Activated CD4-positive, CD25-positive, alpha-beta regulatory T cell treated with anti-CD3 and anti-CD28 coated beads, Interleukin-2, amount 50 U/mL, for 16 hours (primary cell): ENCODE data around the gene GALNT10.
"Not testable (repeated sequence)": the region's sequence is repeated elsewhere in the genome, so short reads cannot be mapped to it uniquely, and the experiment has no call there.

Experiments used
- DNase-seq: peaks from one replicate; pipeline ENCODE4 v3.0.0-alpha.2; 2020; ENCODE audit warnings: low read depth, low spot score

Gene GALNT10

DNA sequence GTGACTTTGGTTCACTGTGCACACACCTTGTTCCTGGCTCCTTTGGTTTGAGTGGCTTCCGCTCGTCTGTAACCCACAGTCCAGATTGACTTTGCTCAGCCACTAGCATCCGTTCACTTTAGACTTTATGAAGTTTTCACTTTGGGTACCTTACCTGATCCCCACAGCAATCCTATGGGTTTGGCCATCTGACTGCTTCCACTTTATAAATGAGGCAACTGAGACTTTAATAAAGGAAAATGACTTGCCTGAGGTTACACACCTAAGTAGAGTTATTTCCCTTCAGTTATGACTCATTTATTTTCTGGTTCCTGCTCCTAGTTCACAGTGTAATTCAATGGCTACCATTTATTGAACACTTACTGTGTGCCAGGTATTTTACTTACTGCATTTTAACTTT, 161.0 kb downstream of the GALNT10 start:
- DNase-seq, result no peak

GRCh38 chr5:154352960-154353548, 162.5 kb downstream of the GALNT10 start:
- DNase-seq, result no peak

DNA sequence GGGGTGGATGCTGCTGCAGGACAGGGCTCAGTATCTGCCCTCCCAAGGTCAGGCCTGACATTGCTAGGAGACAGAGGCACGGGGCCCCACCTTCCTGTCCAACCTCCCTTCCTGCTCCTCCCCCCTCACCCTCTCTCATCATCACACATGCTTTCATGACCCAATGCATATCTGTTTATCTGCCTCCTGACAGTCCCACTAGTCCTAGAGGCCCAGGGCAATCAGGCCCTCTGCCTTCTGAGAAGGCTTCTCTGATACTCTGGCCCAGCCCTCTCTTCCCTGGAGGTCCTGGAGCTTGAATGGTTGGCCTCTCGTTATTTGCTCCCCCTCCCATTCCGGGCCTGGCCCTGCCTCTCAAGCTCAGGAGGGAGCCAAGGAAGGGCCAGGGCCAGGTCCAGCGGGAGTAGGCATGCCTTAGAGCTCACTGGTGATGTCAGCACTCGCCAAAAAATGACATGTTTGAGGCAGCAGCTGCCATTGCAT, 164.6 kb downstream of the GALNT10 start:
- no peak for DNase-seq

DNA sequence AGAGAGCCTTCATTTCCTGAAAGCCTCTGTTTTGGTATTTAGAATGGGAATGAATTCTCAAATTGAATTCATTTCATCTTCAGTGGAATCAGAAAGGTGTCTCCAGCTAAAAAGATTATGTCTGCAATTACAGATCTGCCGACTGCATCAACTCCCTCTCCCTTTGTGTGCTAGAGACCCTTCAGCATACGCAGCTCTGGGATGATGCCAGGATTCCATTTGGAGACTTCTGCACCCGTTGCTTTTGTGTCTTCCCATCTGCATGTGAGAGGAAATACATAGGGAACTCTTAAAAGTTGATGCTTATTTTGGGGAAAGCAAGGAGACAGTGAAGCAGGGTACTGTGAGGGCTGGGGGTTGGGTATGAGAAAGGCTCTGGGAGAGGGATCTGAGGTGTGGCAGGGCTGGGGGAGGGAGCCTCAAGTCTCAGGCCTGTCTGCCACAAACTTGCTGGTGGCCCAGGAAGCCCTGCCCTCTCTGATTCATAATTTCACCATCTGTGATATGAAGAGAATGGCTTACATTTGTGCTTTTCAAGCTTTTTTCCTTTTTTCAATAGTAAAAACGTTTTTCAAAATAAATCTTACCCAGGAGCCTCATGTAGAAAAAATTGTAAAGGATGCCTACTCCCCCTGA, 165.6 kb downstream of the GALNT10 start:
- no peak for DNase-seq

DNA sequence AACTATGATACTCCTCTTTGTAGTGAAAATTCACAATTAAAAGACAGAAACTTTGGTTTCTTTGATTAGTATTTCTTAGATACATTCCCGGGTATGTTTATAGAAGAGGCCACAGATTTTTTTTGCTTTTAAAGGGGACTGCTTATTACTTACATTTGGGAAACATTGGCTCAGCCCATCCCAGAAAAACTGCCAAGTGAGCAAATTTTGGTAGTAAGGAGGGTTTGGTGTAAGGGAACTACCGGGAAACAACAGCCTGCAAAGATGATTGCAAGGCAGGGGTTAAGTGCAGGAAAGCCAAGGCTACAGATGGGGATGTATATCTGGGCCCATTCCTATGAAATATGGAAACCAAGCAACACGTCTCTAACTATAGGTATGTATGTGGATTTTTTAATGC, 166.4 kb downstream of the GALNT10 start:
- DNase-seq, result no peak

- no peak for DNase-seq
Measured at GRCh38 chr5:154358516-154359220, 168.1 kb downstream of the GALNT10 start.

DNA sequence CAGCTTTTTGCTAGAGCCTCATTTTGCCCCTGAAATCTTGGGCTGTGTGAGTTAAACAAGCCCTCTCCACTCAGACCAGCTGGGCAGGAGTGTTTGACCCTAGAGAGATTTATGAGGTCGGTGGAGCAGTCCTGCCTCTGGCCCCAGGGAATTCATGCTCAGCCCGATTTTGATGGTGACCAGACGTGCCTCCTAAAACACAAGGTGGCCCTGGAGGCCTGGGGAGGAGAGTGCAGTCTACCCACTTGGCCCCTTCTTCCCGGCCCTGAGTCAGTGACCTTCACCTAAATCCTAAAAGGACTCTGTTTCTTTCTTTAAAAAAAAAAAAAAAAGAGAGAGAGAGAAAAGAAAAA, 168.7 kb downstream of the GALNT10 start:
- DNase-seq, result no peak

DNA sequence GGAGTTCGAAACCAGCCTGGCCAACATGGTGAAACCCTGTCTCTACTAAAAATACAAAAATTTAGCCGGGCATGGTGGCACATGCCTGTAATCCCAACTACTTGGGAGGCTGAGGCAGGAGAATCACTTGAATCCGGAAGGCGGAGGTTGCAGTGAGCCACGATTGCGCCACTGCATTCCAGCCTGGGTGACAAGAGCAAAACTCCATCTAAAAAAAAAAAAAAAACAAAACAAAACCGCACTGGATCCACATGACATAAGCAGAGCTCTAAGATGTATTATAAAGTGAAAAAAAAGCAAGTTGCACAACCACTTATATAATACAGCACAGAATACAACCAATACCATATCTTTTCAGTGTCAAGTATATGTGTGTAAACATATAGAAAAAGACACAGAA, 169.7 kb downstream of the GALNT10 start:
- not testable (repeated sequence) for DNase-seq

DNA sequence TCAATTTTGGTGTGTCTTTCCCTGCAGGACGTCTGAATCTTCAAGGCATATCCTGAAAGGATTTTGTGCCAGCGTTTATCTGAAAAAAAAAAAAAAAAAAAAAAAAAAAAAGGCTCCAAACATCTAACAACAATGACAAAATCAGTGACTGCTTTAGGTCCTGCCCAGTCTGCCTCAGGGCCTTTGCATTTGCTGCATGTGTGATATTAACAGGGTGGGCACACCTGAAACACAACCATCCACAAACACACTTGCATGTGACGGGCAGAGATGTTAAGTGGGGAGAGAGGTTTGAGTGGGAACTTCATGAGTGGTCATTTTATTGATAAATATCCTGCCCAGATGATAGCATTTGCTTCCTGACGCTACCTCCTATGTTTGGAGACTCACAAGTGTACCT, 172.9 kb downstream of the GALNT10 start:
- DNase-seq, result no peak

GRCh38 chr5:154364771-154365170, 174.2 kb downstream of the GALNT10 start:
- no peak for DNase-seq

DNA sequence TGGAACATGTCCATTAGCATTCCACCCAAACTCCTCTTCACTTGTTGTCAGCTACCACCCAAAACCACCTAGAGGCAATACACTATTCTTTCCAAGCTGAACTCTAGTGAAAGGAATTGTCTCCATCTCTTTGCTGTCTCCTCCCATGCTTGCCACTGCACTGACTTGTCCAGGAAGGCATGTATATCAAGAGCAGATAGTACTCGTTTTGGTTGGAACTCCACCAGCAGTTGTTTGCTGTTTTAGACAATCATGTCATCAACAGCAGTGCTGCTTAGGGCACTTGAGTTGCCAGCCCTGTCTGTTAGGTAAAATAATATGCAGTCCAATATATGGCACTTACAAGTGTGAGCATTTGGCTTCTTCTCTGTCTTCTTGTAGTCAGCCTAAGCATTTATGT, 175.3 kb downstream of the GALNT10 start:
- no peak for DNase-seq

DNA sequence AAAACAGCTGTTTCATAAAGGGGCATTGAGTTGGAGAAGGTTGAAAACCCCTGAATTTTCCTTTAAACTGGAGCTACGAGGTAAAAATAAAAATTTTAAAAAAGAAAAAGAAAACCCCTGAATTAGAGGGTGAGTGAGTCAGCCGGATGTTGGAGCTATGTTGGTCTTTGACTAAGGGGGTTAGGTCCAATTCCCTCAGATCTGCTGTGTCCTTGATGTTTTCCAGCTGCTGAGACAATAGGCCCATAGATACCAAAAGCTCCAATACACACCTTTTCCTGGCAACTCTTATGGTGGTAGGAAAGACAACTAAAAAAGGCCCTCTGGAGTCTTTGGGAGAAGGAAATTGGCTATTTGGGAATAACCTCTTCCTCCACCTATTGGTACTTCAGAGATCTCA, 175.8 kb downstream of the GALNT10 start:
- no peak for DNase-seq

GRCh38 chr5:154367101-154367500, 176.6 kb downstream of the GALNT10 start:
- no peak for DNase-seq

- no peak for DNase-seq
Measured at GRCh38 chr5:154368041-154368800, 177.7 kb downstream of the GALNT10 start.

GRCh38 chr5:154369682-154370081, 179.1 kb downstream of the GALNT10 start:
- no peak for DNase-seq

- DNase-seq, result no peak
Measured at GRCh38 chr5:154370119-154370518, 179.6 kb downstream of the GALNT10 start.

DNA sequence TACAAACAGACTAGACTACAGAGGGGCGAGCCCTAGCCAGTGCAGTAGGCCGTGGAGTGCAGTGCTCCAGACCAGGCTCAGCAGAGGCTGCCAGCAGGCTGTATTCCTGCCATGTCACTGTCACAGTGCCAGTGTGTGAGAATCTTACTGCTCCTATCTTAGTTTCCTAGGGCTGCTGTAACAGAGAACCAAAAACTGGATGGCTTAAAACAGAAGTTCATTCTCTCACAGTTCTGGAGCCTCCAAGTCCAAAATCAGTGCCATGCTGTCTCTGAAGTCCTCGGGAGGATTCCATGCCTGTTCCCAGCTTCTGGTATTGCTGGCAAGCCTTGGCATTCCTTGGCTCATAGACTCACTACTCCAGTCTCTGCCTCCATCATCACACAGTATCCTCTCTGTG, 180.3 kb downstream of the GALNT10 start:
- DNase-seq, result no peak

- DNase-seq, result no peak
Measured at GRCh38 chr5:154371687-154372086, 181.2 kb downstream of the GALNT10 start.

- no peak for DNase-seq
Measured at GRCh38 chr5:154372661-154373060, 182.1 kb downstream of the GALNT10 start.

GRCh38 chr5:154373326-154373725, 182.8 kb downstream of the GALNT10 start:
- no peak for DNase-seq

- DNase-seq, result no peak
Measured at GRCh38 chr5:154373729-154374179, 183.2 kb downstream of the GALNT10 start.

- DNase-seq, result no peak
Measured at GRCh38 chr5:154374264-154374663, 183.7 kb downstream of the GALNT10 start.
